Activated CD4-positive, alpha-beta T cell treated with anti-CD3 and anti-CD28 coated beads, Interleukin-2, amount 50 U/mL, for 1 hour (primary cell): ENCODE results near the gene MACF1.

Source experiments
- DNase-seq: peaks from one replicate; pipeline ENCODE4 v3.0.0-alpha.2; 2020

Gene MACF1

DNA sequence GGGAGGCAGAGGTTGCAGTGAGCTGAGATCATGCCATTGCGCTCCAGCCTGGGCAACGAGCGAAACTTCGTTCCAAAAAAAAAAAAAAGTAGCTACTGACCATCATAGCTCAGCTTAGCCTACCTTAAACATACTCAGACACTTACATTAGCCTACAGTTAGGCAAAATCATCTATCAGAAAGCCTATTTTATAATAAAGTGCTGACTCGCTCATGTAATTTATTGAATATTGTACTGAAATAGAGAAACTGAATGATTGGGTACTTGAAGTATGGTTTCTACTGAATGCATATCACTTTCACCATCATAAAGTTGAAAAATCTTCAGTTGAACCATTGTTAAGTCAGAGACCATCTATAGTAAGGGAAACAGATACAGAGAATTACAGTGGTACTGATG lies 193.0 kb downstream of the MACF1 start:
- DNase-seq, result no peak

- peak; percentile 18 for DNase-seq
These were observed 194.0 kb downstream of the MACF1 start for GRCh38 chr1:39398278-39399021.

GRCh38 chr1:39401106-39401505 lies 196.6 kb downstream of the MACF1 start:
- no peak for DNase-seq

DNA sequence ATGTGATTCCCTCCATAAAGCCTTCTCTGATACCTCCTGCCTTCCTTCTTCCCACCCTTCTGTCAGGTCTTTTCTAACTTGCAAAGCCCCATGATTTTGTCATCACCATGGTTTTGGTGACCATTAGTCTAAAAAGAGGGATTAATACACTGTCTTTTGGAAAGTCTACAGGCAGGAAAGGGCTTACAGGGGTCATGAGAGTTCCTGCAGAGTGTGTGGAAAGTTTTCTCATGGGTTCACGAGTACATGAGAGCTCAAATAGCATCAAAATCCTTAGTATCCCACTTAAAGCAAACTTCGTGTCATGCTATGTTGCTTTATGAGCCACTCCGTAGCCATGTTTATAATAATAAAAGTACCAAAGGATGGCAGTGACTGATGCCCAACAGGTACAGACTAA lies 200.4 kb downstream of the MACF1 start:
- DNase-seq, result no peak

- no peak for DNase-seq
These were observed 200.9 kb downstream of the MACF1 start for GRCh38 chr1:39405358-39405757.

- DNase-seq, result no peak
These were observed 202.3 kb downstream of the MACF1 start for GRCh38 chr1:39406533-39407450.

DNA sequence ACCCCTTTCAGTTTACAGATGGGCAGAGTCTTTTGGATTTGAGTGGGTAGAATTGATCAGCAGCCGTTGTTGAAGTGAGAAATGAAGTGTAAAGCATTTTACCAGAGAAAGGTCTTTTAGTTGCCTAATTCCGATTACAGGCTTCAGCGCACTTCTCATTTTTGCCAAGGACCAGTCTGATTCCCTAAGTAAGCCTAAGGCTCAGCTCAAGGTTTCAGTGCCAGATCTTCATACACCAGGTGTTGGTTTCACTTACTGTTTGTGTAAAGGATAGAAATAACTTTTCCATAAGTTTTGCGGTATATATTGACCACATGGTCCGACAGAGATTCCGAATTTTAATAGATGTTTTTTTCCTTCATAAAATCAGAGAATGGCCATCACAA lies 203.0 kb downstream of the MACF1 start:
- DNase-seq, result no peak

GRCh38 chr1:39407896-39408640 lies 203.6 kb downstream of the MACF1 start:
- DNase-seq, result no peak

- peak; percentile 78 for DNase-seq
These were observed 204.2 kb downstream of the MACF1 start for GRCh38 chr1:39408641-39409054.

DNA sequence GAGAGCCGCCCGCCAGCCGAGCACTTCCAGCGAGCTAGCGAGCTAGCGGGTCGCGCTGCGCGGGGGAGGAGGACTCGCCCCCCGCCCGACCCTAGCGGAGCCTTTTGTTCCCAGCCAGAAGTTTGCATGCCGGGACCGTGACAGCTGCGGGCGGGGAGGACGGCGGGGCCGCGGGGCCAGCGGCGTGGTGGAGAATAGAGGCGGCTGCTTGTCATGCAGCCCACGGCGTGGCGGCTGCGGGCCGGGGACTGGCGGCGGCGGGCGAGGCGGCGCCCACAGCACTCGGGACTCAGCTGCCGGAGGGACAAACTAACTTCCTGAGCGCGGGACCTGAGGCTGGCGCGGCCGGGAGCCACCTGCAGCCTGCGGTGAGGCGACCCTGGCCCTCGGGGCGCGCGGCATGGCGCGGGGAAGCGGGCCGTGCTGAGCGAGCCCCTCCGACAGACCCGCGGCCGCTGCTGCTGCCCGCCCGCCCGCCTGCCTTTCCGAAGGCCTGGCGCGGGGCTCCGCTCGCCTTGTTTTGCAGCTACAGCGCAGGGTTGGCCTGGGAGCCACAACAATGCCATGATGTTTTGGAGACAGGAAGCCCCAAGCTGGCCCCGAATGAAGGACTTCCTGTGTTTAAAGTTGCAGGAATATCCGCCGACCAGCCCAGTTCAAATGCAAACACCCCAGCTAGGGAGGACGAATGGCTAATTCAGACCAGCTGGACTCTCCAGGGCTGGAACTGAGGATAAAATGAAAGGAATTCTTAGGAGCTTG lies 204.7 kb downstream of the MACF1 start:
- DNase-seq, result no peak

DNA sequence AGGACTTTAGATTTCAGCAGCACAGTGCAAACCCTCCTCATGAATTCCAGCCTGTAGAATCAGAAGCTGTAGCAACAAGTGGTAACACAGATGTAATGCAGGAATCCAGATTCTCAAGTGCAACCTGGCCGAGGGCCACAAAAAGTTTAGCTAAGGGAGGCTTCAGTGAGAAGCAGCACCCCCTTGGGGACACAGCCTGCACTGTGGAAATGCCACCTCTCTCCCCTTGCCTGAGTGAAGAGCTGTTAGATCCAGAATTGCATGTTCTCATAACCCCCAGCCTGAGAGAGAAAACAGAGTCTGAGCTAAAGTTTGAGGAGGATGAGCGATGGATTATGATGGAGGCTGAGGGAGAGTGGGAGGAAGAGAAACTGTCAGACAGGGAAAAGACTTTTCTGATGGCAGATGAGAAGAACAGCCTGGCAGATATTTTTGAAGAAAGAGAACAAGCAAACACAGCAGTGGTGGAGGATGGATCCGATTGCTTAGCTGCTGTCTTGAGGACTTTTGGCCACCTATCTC lies 206.5 kb downstream of the MACF1 start:
- peak; percentile 70 for DNase-seq

DNA sequence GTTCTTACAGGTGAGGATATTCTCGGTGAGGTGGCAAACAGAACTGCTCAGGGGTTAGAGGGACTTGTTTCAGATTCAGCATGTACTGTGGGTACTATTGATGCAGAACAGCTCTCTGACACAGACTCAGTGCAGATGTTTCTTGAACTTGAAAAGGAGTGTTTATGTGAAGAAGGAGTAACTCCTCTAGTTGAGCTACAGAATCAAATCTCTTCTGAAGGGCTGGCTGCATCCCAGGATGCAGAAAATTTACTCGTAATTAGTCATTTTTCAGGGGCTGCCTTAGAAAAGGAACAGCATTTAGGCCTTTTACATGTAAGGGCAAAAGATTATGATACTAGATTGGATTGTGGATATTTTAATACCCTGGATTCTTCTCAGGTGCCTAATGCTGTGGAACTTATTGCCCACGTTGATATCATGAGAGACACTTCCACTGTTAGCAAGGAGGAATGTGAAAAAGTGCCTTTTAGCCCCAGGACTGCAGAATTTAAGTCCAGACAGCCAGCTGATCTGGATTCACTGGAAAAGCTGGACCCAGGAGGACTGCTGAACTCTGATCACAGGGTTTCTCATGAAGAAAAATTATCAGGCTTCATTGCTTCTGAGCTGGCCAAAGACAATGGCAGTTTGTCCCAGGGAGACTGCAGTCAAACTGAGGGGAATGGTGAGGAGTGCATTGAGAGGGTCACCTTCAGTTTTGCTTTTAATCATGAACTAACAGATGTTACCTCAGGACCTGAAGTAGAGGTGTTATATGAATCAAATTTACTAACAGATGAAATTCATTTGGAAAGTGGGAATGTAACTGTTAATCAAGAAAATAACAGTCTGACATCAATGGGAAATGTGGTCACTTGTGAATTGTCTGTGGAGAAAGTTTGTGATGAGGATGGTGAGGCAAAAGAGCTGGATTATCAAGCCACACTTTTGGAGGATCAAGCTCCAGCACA lies 207.3 kb downstream of the MACF1 start:
- no peak for DNase-seq

DNA sequence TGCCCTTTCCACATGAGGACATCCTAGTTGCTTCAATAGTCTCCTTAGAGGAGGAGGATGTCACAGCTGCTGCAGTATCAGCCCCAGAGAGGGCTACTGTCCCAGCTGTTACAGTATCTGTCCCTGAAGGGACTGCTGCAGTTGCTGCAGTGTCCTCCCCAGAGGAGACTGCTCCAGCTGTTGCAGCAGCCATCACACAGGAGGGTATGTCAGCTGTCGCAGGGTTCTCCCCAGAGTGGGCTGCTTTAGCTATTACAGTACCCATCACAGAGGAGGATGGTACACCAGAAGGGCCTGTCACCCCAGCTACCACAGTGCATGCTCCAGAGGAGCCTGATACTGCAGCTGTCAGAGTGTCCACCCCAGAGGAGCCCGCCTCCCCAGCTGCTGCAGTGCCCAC lies 208.4 kb downstream of the MACF1 start:
- DNase-seq, result no peak

GRCh38 chr1:39413902-39414528 lies 209.5 kb downstream of the MACF1 start:
- DNase-seq, result no peak

GRCh38 chr1:39415553-39415952 lies 211.1 kb downstream of the MACF1 start:
- no peak for DNase-seq

DNA sequence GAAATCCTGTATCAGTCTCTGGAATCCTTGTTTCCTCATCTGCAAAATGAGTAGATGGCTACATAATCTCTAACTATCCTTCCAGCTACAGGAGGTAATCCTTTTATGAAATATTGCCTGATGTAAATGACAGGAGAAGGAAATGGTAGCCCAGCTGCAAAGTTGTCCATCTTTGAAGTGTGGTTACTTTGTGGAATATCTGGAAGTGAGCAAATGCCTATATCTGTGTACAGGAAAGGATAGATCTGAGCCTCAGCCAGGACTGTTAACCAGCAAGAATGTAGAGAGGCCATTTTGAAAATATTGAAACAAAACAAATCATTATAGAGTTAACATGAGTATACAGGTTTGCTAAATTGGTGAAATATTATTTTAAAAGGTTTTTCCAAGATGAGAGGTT lies 212.1 kb downstream of the MACF1 start:
- DNase-seq, result no peak

DNA sequence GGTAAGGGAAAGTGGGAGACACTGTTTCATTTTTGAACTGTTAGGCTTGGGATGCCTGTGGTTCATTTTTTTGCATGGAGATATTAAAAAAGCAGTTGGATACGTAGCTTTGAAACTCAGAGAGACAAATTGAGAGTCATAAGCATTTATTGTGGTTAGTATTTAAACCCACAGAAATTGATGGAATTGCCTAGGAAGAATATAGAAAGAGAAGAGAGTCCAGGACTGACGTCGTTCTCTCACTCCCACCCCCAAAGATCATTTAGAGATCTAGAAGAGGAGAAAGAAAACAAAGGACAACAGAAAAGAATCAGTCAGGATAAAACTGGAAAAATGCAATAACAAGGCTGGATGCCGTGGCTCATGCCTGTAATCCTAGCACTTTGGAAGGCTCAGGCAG lies 213.7 kb downstream of the MACF1 start:
- DNase-seq, result no peak

- no peak for DNase-seq
These were observed 216.0 kb downstream of the MACF1 start for GRCh38 chr1:39420493-39420892.

GRCh38 chr1:39422614-39423013 lies 218.1 kb downstream of the MACF1 start:
- no peak for DNase-seq

- no peak for DNase-seq
These were observed 220.7 kb downstream of the MACF1 start for GRCh38 chr1:39425151-39425550.

- no peak for DNase-seq
These were observed 221.1 kb downstream of the MACF1 start for GRCh38 chr1:39425634-39426033.
